ENCODE results near the gene PYDC1.
"Not testable (repeated sequence)": the region's sequence is repeated elsewhere in the genome, so short reads cannot be mapped to it uniquely, and the experiment has no call there.

Gene PYDC1

GRCh38 chr16:31221357-31222160 is 4.6 kb upstream of the PYDC1 start:
- no peak for DNase-seq

DNA sequence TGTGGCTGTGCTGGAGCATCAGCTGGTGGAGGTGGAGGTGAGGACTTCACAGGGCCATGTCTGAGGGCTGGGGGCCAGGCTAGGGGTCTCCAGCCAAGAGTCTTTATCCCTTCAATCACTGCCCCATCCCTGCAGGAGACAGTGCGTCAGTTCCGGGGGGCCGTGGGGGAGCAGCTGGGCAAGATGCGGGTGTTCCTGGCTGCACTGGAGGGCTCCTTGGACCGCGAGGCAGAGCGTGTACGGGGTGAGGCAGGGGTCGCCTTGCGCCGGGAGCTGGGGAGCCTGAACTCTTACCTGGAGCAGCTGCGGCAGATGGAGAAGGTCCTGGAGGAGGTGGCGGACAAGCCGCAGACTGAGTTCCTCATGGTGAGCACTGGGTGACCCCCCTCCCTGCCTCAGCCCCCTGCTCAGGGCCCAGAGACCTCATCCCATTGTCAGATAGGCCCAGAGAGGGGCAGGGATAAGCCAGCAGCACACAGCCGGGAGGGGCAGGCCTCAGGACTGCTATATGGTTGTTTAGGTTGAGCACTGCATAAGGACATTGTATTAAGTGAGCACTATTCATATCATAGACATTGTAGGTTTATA is 2.3 kb upstream of the PYDC1 start:
- DNase-seq, result no peak

- no peak for DNase-seq
These were observed 198 bp upstream of the PYDC1 start for GRCh38 chr16:31217136-31217530.

DNA sequence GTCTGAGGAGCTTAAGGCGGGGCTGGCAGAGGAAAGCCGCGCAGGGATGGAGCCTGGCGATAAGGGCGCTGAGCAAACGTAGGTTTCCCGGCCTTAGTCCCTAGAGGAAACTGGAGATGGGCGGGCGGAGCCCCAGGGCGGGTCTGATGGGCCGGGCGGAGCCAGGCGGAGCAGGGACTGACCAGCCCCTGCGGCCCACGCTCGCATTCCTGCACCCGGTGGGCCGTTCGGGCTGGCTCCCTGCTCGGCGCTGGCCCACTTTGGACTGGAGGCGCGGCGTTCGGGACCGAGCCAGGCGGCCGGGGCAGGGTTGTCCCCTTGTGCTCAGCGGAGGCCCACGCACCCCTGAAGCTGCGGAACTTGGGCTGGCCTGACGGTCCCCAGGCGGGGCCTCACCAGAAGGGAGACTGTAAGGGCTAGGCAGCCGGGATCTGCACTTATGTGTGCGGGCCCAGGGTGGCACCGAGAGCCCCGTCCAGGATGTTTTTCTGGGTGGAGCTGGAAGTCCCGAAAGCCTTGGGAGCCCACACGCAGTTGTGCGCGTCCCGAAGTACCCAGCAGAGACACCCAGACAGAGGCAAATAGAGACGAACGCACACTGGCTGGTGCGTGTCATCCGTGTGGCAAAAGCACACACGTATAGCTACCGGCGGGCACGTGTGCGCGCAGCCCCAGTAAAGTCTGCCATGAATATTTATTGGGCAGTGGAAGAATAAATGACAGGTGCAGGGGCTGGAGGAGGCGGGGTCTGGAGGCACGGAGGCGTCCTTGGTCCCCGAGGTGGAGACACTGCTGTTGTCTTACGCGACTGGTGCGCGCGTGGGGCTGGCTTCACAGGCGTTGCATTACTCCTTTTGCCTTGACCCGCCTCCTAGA is 1.4 kb downstream of the PYDC1 start:
- DNase-seq, result peak; percentile 36

DNA sequence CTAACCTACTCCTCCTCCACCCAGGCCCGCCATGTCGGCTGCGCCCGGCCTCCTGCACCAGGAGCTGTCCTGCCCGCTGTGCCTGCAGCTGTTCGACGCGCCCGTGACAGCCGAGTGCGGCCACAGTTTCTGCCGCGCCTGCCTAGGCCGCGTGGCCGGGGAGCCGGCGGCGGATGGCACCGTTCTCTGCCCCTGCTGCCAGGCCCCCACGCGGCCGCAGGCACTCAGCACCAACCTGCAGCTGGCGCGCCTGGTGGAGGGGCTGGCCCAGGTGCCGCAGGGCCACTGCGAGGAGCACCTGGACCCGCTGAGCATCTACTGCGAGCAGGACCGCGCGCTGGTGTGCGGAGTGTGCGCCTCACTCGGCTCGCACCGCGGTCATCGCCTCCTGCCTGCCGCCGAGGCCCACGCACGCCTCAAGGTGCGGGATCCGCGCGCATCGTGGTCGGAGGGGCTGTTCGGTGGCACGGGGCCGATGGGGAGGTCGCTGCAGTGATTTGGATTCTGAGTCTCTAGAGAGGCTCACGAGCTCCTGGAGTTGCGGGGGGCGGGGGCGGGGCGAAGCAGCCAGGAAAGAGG is 2.1 kb downstream of the PYDC1 start:
- DNase-seq, result peak; percentile 27

DNA sequence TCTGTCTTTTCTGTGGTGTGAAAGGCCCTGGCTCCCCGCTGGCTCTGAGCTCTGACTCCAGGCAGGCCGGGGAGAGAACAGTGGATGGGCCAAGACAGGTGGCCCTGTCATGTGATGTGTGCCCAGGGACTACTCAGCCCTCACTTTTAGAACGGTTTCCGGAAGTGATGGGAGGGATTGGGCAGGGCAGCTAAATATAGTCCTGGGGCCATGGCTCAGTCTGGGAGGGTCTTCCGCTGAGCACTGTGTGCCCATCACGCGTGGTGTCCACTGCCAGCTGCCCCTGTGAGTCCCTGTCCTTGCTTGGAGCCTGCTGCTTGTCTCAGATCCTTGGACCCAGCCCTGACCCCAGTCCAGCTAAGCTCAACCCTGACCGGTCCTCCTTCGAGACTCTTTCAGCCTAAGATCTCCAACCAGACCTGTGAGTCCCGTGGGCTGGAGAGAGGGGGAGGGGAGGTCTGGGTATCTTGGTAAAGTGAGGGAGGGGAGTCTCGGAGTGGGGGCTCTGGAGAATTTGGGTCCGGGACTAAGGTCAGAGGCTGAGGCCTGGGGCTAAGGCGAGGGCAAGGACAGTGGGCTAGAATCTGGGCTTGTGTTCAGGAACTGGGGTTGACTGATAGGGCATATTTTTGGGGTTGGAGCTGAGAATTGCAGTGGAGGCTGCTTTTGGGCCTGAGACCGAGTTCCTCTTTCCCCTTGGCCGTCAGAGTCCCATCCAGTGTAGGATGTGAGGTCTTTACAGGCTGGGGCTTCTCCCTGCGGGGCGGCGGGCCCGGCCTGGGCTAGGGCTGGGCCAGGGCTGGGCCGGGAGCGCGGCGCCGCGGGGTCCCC is 2.8 kb downstream of the PYDC1 start, which contains the start of gene TRIM72:
Gene TRIM72 (plus strand): TSS at position 243 of the 831 bp plus-strand sequence. CDS start 620 bp downstream, outside the sequence.
- no peak for DNase-seq

GRCh38 chr16:31213342-31213741 is 3.6 kb downstream of the PYDC1 start:
- DNase-seq, result no peak

DNA sequence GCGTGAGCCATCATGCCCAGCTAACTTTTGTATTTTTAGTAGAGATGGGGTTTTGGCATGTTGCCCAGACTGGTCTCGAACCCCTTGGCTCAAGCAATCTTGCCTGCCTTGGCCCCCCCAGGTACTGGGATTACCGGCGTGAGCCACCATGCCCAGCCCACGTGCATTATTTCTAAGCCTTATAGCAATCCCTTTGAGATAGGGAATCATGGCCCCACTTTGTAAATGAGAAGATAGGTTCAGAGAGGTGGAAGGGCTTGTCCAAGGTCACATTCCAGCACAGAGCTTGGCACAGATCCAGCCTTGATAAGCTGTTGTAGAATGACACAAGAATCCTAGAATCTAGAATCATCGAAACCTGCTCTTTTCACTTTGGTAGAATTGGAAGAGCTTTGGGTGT is 10.2 kb downstream of the PYDC1 start:
- no peak for DNase-seq

DNA sequence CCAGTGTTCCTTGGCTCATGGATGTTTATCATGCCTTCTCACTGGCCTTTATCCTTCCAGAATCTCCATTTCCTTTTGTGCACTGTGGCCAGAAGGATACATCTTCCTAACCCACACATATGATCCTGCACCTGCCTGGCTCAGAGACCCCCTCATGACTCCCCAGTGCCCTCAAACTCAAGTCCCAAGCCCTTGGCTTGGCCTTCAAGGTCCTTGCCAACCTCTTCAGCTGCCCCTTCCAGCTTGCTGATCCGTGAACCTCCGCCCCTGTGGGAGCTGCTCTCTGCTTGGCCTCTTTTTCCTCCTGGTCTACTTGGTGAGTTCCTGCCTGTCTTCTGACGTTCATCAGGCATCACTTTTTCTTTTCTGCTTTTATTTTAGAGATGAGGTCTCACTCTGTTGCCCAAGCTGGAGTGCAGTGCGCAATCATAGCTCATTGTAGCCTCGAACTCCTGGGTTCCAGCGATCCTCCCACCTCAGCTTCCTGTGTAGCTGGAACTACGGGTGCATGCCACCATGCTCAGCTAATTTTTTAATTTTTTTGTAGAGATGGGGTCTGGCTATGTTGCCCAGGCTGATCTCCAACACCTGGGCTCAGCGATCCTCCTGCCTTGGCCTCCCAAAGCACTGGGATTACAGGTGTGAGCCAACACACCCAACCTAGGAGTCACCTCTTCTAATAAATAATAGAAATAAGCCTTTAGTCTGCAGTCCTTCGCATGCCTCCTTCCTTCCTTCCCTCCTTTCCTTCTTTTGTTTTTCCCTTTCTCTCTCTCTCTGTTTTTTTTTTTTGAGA is 11.9 kb downstream of the PYDC1 start:
- no peak for DNase-seq

DNA sequence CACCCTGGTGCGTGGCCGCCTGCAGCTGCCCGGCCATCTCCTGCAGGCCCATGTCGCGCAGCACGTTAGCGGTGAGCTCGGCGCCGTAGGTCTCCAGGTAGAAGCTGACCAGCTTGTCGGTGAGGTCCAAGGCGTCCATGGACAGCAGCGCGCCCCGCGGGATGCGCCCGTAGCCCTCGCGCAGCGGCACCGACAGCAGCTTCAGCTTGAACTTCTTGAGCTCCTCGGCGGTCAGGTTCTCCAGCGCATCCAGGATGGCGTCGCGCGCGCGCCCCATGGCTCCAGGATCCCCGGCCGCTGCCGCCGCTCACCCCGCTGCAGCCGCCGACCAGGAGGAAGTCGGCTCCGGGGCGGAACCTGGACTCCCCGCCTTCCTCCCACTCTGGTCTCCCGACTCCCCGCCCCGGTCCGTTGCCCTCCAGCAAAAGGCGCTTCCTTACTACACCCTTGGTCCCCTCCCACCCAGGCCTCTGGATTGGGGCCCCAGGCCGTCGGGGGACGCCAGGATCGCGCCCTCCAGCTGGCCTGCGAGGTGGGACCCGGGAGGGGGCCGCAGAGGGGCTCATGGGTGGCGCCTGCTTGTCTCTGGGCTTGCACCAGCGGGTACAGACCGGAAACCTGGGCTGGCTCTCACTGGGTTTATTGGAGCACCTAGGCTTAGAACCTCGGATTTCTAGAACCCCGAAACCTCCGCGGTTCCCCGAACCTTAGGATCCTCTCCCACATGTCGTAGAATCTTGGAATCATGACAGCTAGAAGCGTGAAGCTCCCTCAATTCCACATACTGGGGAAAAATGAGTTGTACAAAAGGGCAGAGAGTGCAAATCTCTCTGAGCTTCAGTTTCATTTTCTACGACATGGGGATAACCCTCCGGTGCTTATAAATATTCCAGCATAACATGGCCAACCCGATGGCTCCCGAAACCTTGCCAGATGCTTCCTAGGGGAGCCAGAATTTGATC is 14.2 kb downstream of the PYDC1 start, which contains the start of gene PYCARD:
Gene PYCARD (minus strand): TSS at position 347 of the 962 bp plus-strand sequence. CDS start 70 bp downstream, at position 277.
- DNase-seq, result peak; percentile 52

GRCh38 chr16:31201582-31202413 is 15.1 kb downstream of the PYDC1 start:
- DNase-seq, result peak; percentile 64

GRCh38 chr16:31200821-31201568 is 15.9 kb downstream of the PYDC1 start:
- peak; percentile 69 for DNase-seq

DNA sequence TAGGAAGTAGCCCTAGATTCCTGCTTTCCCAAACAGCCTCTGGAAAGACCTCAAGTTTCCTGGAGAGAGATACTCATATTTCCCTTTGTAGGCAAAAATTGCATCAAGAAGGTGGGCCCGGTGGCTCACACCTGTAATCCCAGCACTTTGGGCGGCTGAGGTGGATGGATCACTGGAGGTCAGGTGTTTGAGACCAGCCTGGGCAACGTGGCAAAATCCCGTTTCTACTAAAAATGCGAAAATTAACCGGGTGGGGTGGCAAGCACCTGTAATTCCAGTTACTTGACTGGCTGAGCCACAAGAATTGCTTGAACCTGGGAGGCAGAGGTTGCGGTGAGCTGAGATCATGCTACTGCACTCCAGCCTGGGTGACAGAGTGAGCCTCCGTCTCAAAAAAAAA is 16.8 kb downstream of the PYDC1 start:
- not testable (repeated sequence) for DNase-seq

DNA sequence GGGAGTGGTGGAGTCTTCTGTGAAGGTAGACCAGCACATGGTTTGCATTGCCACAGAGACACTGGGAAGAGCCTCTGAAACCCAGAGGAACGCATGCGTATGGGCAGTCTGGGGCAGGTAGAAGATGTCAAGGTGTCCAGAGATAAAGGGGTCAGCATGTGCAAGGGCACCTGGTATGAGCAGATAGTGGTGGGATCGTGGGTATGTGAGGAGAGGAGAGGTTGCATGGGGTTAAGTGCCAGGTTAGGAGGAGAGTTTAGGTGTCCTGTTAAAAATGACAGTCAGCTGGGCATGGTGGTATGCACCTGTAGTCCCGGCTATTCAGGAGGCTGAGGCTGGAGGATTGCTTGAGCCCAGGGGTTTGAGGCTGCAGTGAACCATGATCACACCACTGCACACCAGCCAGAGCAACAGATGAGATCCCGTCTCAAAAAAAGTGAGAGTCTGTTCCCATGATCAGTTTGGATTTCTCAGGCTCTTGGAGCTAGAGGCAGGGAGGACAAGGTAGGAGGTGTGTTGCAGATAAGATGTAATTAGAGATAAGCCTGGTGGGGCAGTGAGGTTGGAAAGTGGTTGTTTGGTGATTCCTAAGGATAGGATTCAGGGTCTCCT is 17.4 kb downstream of the PYDC1 start:
- DNase-seq, result no peak

DNA sequence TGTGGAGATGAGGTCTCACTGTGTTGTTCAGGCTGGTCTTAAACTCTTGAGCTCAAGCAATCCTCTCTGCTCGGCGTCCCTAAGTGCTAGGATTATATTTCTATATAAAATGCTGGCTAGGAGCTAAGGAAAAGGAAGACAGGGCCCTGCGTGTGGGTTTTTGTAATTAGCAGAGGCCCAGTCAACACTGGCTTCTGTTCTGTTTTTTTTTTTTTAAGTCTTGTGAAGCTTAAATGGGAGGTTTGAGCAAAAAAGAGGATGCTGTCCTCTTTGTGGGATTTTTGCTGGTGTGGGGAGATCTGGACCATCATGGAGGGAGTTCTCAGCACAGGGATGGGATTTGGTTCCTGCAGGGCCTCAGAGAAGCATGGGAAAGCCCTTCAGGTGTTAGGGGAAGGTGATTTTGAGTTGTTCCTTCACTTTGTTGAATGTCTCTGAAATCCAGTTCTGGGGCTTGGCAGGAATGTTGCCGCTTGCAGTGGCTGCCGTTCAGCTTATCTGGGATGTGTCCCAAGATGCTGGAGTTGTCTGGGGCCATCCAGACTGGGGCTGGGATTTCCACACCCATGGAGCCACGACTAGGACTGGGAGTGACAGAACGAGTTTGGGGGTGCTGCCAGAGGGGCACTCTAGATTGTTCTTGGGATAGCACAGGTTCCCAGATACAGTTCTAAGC is 18.6 kb downstream of the PYDC1 start:
- no peak for DNase-seq

DNA sequence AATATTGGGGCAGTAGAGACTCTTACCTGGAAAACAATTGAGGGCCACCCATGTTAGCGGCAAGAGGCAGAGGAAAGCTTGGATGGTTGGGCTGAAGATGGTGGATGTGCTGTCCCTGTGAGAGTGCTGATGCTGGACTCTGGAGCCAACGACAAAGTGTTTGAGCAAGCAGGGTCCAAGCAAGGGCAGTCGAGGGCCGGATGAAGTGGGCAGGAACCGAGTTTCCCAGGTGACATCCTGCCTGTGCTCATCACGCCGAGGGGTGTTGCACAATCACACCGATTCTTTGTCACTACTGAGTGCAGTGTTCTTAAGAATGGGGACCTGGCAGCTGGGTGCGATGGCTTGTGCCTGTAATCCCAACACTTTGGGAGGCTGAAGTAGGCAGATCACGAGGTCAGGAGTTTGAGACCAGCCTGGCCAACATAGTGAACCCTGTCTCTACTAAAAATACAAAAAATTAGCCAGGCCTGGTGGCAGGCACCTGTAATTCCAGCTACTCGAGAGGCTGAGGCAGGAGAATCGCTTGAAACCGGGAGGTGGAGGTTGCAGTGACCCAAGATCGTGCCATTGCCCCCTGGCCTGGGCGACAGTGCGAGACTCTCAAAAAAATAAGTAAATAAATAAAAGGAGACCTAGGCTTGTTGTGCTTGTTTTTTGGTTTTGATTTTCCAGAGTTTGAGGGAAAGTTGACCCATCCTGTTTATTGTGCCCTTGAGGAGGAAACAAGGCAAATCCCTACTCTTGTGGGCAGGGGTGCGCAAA is 20.4 kb downstream of the PYDC1 start:
- no peak for DNase-seq
